Astrocyte (in vitro differentiated cells and primary cell): ENCODE measurements around the gene STYX. TPM values are rescaled to one million over a fixed set of nuclear protein-coding genes. Genes with fewer than 3 reads are reported as not detected.

Experiments
- DNase-seq: peaks from one replicate; pipeline ENCODE4 v3.0.0-alpha.2; 2010; ENCODE audit warnings: low read depth
- FAIRE-seq: peaks from 2 replicates; lab custom pipeline; 2011; peaks lifted over from hg19 to GRCh38; lab: Jason Lieb, UNC
- H2AFZ ChIP-seq: 2 replicates; pipeline ENCODE4 v1.6.0; 2012; ENCODE audit warnings: low read depth, low read length, inconsistent platforms
- H3K27ac ChIP-seq: 2 replicates; pipeline ENCODE4 v1.5.1; 2011; ENCODE audit warnings: low read depth, low read length, inconsistent platforms
- H3K27me3 ChIP-seq: 2 replicates; pipeline ENCODE4 v1.6.0; 2011; ENCODE audit warnings: low read length, inconsistent platforms; ENCODE audit not compliant: insufficient read depth
- H3K36me3 ChIP-seq: 2 replicates; pipeline ENCODE4 v1.5.1; 2011; ENCODE audit warnings: low read length, inconsistent platforms; ENCODE audit not compliant: insufficient read depth
- H3K4me1 ChIP-seq: 2 replicates; pipeline ENCODE4 v1.5.1; 2011; ENCODE audit warnings: low read length, inconsistent platforms; ENCODE audit not compliant: insufficient read depth
- H3K4me2 ChIP-seq: 2 replicates; pipeline ENCODE4 v1.6.0; 2012; ENCODE audit warnings: low read length, inconsistent platforms
- H3K4me3 ChIP-seq: 2 replicates; pipeline ENCODE4 v1.5.1; 2011; ENCODE audit warnings: low read depth, mild to moderate bottlenecking, low read length, inconsistent platforms; ENCODE audit not compliant: insufficient read depth
- H3K79me2 ChIP-seq: 2 replicates; pipeline ENCODE4 v1.6.0; 2012; ENCODE audit warnings: mild to moderate bottlenecking, low read length, inconsistent platforms; ENCODE audit not compliant: insufficient read depth
- H3K9ac ChIP-seq: 2 replicates; pipeline ENCODE4 v1.6.0; 2012; ENCODE audit warnings: mild to moderate bottlenecking, low read length, inconsistent platforms
- H3K9me3 ChIP-seq: 2 replicates; pipeline ENCODE4 v1.5.1; 2012; ENCODE audit warnings: low read depth, mild to moderate bottlenecking, low read length, inconsistent platforms; ENCODE audit not compliant: insufficient read depth
- H4K20me1 ChIP-seq: 2 replicates; pipeline ENCODE4 v1.6.0; 2012; ENCODE audit warnings: low read length, inconsistent platforms; ENCODE audit not compliant: insufficient read depth
- H3K27ac Mint-ChIP-seq: one replicate; pipeline ENCODE4 v1.8.0; 2021; ENCODE audit warnings: mild to moderate bottlenecking, mixed read lengths; ENCODE audit not compliant: unreplicated experiment
- H3K27me3 Mint-ChIP-seq: one replicate; pipeline ENCODE4 v1.8.0; 2021; ENCODE audit warnings: low read depth, mixed read lengths; ENCODE audit not compliant: unreplicated experiment
- H3K36me3 Mint-ChIP-seq: one replicate; pipeline ENCODE4 v1.8.0; 2021; ENCODE audit warnings: low read depth, mixed read lengths; ENCODE audit not compliant: unreplicated experiment
- H3K4me1 Mint-ChIP-seq: one replicate; pipeline ENCODE4 v1.8.0; 2021; ENCODE audit warnings: low read depth, mixed read lengths; ENCODE audit not compliant: unreplicated experiment
- H3K4me3 Mint-ChIP-seq: one replicate; pipeline ENCODE4 v1.8.0; 2021; ENCODE audit warnings: mild to moderate bottlenecking, moderate library complexity, mixed read lengths; ENCODE audit not compliant: unreplicated experiment
- H3K9me3 Mint-ChIP-seq: one replicate; pipeline ENCODE4 v1.8.0; 2021; ENCODE audit warnings: mild to moderate bottlenecking, mixed read lengths; ENCODE audit not compliant: unreplicated experiment
- EZH2 ChIP-seq: IDR thresholded peaks from 2 replicates; pipeline ENCODE4 v1.6.1; 2012; ENCODE audit warnings: mild to moderate bottlenecking, low read length, inconsistent platforms; ENCODE audit not compliant: insufficient read depth
- total RNA-seq: library from RNA; stranded (reverse); gene quantifications from 2 replicates; pipeline ENCODE4 v1.2.1, GENCODE V29; 2021
- TF ChIP-seq, protein P1 (sequence below): IDR thresholded peaks from 2 replicates; pipeline ENCODE4 v1.5.1; 2011; ENCODE audit warnings: low read depth, mild to moderate bottlenecking, inconsistent platforms, low read length, moderate library complexity; ENCODE audit not compliant: insufficient read depth

The STYX gene
- total RNA-seq, 1 donor from 2014 or later: 26.3 TPM

DNA sequence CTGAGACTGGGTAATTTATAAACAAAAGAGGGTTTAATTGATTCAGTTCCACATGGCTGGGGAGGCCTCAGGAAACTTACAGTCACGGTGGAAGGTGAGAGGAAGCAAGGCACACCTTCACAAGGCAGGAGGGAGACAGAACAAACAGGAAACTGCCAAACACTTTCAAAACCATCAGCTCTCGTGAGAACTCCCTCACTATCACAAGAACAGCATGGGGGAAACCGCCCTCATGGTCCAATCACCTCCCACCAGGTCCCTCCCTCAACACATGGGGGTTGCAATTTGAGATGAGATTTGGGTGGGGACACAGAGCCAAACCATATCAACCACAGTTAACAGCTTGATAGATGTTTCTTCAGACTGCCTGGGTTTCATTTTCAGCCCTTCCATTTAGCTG, 67.7 kb downstream of the STYX start:
- H3K4me1 Mint-ChIP-seq: peaks cover 9% of the 10 kb centered on the region
- no peaks in the 10 kb centered on the region for H3K9me3 Mint-ChIP-seq

DNA sequence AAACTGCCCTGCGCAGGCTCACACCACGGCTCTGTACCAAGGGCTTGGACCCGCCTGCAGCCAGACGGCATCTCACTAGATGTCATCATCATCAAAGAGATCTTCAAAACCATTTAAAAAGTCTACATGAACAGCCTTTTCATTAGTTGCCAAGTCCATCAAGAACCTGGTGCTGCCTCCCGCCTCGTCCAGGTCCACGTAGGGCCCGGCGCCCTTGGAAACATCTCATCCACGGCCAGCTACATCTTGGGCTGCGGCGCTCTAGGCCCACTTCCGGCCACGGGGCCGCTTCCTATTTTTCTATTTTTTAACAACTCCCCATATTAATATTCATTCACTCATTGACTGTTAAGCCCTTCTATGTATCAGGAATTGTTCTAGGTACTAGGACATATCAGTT, 68.9 kb downstream of the STYX start:
- H3K4me3 ChIP-seq: no peak overlapping the region
- Mint-ChIP-seq H3K4me3 (no peak overlapping the region), H3K9me3 (no peaks in the 10 kb centered on the region), H3K4me1 (peaks cover 10% of the 10 kb centered on the region), H3K27ac (no peak overlapping the region), H3K36me3 (no peaks in the 10 kb centered on the region), H3K27me3 (no peaks in the 10 kb centered on the region)
- H3K4me2 ChIP-seq: no peak overlapping the region
- H3K9ac ChIP-seq: no peak overlapping the region
- peaks cover 24% of the 10 kb centered on the region for H3K4me1 ChIP-seq
- H3K27me3 ChIP-seq: no peaks in the 10 kb centered on the region
- DNase-seq (no peak), FAIRE-seq (no peak)
- no peaks in the 10 kb centered on the region for H3K36me3 ChIP-seq
- H3K27ac ChIP-seq: no peak overlapping the region
- no peaks in the 10 kb centered on the region for H3K9me3 ChIP-seq
- no peak overlapping the region for H2AFZ ChIP-seq
- TF ChIP-seq EZH2: no peak
- TF ChIP-seq, protein P1, sequence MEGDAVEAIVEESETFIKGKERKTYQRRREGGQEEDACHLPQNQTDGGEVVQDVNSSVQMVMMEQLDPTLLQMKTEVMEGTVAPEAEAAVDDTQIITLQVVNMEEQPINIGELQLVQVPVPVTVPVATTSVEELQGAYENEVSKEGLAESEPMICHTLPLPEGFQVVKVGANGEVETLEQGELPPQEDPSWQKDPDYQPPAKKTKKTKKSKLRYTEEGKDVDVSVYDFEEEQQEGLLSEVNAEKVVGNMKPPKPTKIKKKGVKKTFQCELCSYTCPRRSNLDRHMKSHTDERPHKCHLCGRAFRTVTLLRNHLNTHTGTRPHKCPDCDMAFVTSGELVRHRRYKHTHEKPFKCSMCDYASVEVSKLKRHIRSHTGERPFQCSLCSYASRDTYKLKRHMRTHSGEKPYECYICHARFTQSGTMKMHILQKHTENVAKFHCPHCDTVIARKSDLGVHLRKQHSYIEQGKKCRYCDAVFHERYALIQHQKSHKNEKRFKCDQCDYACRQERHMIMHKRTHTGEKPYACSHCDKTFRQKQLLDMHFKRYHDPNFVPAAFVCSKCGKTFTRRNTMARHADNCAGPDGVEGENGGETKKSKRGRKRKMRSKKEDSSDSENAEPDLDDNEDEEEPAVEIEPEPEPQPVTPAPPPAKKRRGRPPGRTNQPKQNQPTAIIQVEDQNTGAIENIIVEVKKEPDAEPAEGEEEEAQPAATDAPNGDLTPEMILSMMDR: no peak
- no peaks in the 10 kb centered on the region for H4K20me1 ChIP-seq
- H3K79me2 ChIP-seq: no peaks in the 10 kb centered on the region

More for the DNA sequence above, 67.7 kb downstream of the STYX start:
- Histone ChIP-seq H2AFZ (no peak overlapping the region), H3K27ac (no peak overlapping the region), H3K4me2 (no peak overlapping the region), H3K79me2 (no peaks in the 10 kb centered on the region), H4K20me1 (no peaks in the 10 kb centered on the region), H3K27me3 (no peaks in the 10 kb centered on the region), H3K9me3 (no peaks in the 10 kb centered on the region), H3K4me1 (peaks cover 20% of the 10 kb centered on the region), H3K9ac (no peak overlapping the region), H3K4me3 (no peak overlapping the region), H3K36me3 (no peaks in the 10 kb centered on the region)
- H3K27ac Mint-ChIP-seq: no peak overlapping the region
- no peaks in the 10 kb centered on the region for H3K27me3 Mint-ChIP-seq
- no peaks in the 10 kb centered on the region for H3K36me3 Mint-ChIP-seq
- FAIRE-seq (no peak), DNase-seq (no peak)
- no peak for TF ChIP-seq EZH2
- TF ChIP-seq, protein P1: no peak
- no peak overlapping the region for H3K4me3 Mint-ChIP-seq

DNA sequence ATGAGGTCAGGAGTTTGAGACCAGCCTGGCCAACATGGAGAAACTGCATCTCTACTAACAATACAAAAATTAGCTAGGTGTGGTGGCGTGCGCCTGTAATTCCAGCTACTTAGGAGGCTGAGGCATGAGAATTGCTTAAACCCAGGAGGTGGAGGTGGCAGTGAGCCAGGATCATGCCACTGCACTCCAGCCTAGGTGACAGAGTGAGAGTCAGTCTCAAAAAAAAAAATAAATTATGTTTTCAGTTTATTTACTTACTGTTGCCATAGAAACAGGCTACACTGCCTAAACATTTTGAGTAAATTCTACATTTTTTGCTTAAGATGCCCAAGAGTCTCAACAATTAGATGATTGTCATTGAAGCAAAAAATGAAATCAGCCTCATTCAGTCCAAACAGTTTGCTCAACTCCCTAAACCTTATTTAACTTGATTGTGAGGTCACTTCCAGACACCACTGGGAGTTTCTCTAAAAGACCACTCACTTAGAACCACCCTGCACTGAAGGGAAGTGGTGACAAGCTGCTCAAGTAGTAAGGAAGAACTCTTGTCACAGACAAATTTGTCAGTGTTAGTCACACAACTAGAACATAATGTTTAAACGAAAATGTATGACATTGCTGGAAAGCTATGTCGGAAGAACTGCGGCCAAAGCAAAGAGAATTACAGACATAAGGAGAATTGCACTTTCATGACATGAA, 71.2 kb downstream of the STYX start:
- Histone ChIP-seq H4K20me1 (no peaks in the 10 kb centered on the region), H3K4me2 (peak overlapping the region; percentile 71), H3K4me3 (no peak overlapping the region), H3K27me3 (no peaks in the 10 kb centered on the region), H3K36me3 (no peaks in the 10 kb centered on the region), H3K79me2 (no peaks in the 10 kb centered on the region), H3K9ac (peak overlapping the region; percentile 72), H3K27ac (peak overlapping the region; percentile 84), H3K4me1 (peaks cover 24% of the 10 kb centered on the region), H2AFZ (peak overlapping the region; percentile 55), H3K9me3 (no peaks in the 10 kb centered on the region)
- FAIRE-seq (peak; percentile 43), DNase-seq (peak; percentile 89)
- Mint-ChIP-seq H3K9me3 (no peaks in the 10 kb centered on the region), H3K27me3 (no peaks in the 10 kb centered on the region), H3K4me3 (no peak overlapping the region), H3K4me1 (peaks cover 10% of the 10 kb centered on the region), H3K36me3 (no peaks in the 10 kb centered on the region), H3K27ac (peak overlapping the region; percentile 51)
- no peak for TF ChIP-seq EZH2
- TF ChIP-seq, protein P1: no peak
